ENCODE results near the gene PTGS2. TPM values are rescaled to one million over a fixed set of nuclear protein-coding genes. Genes with fewer than 3 reads are reported as not detected.

Gene PTGS2
- total RNA-seq, 2 donors from 2014 or later: 0.09 to 0.15 TPM

DNA sequence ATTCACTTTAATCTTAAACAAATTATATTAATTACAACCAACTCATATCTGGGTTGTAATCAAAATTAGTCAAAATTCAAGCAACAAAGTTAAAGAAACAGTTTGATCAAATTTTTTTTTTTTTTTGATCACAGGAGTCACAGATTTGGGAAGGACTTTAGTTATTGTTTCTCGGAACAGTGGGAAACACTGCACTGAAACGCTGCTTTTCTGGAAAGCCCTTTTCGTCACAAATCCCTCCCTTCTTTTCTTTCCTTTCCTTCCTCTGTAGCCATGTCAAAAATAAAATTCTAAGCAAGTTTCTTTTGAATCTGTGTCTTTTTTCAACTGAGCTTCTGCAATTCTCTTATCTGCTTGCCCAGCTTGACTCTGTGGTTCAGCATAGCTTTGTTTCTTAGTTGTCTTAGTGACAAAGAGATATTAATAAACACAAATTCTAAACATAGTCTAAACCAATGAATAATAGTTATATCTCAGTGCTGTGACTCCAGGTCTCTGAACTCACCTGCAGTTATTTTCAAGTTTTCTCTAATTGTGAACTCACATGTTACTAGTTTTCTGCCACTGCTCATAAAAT is 53.8 kb downstream of the PTGS2 start:
- H3K9ac ChIP-seq (ENCODE audit: extremely low read depth, low read length, poor library complexity, severe bottlenecking): no peak overlapping the region
- H3K27me3 Mint-ChIP-seq (ENCODE audit: insufficient read depth): no peaks in the 10 kb centered on the region
- no peak overlapping the region for H3K27ac Mint-ChIP-seq
- 90 to 93% methylated on average over 3 of the region's 3 CpGs for WGBS, 2 experiments (ENCODE audit: insufficient coverage in 1 of 2, insufficient read length in 1 of 2)
- H3K4me1 Mint-ChIP-seq: no peaks in the 10 kb centered on the region
- no peaks in the 10 kb centered on the region for H3K36me3 ChIP-seq (ENCODE audit: control insufficient read depth, insufficient read depth, low read length)
- H3K9me3 Mint-ChIP-seq: no peaks in the 10 kb centered on the region
- no peaks in the 10 kb centered on the region for H3K27me3 ChIP-seq (ENCODE audit: control insufficient read depth, insufficient read depth, low read length, poor library complexity, severe bottlenecking)
- H3K27ac ChIP-seq (ENCODE audit: low read depth, low read length): no peak overlapping the region
- H3K36me3 Mint-ChIP-seq (ENCODE audit: low read depth): no peaks in the 10 kb centered on the region
- H3K4me1 ChIP-seq (ENCODE audit: control insufficient read depth, insufficient read depth, low read length): no peaks in the 10 kb centered on the region
- no peak overlapping the region for H3K4me3 Mint-ChIP-seq
- no peak overlapping the region for H3K4me3 ChIP-seq (ENCODE audit: low read length)
- no peak for TF ChIP-seq CTCF (conservative IDR thresholded peaks at IDR 0.05)
- DNase-seq: no peak
- H3K9me3 ChIP-seq (ENCODE audit: control insufficient read depth, low read length): no peaks in the 10 kb centered on the region

GRCh38 chr1:186623551-186623950 is 56.7 kb downstream of the PTGS2 start:
- no peaks in the 10 kb centered on the region for H3K4me1 Mint-ChIP-seq
- no peak for TF ChIP-seq CTCF (conservative IDR thresholded peaks at IDR 0.05)
- 89 to 100% methylated on average over 4 of the region's 6 CpGs for WGBS, 2 experiments (ENCODE audit: insufficient coverage in 1 of 2, insufficient read length in 1 of 2)

More at GRCh38 chr1:186623551-186623950, 56.7 kb downstream of the PTGS2 start:
- Mint-ChIP-seq H3K27me3 (ENCODE audit: insufficient read depth) (no peaks in the 10 kb centered on the region), H3K4me3 (no peak overlapping the region), H3K9me3 (no peaks in the 10 kb centered on the region), H3K27ac (no peak overlapping the region), H3K36me3 (ENCODE audit: low read depth) (no peaks in the 10 kb centered on the region)
- Histone ChIP-seq H3K27ac (ENCODE audit: low read depth, low read length) (no peak overlapping the region), H3K4me3 (ENCODE audit: low read length) (no peak overlapping the region), H3K4me1 (ENCODE audit: control insufficient read depth, insufficient read depth, low read length) (no peaks in the 10 kb centered on the region), H3K9ac (ENCODE audit: extremely low read depth, low read length, poor library complexity, severe bottlenecking) (no peak overlapping the region), H3K27me3 (ENCODE audit: control insufficient read depth, insufficient read depth, low read length, poor library complexity, severe bottlenecking) (no peaks in the 10 kb centered on the region), H3K36me3 (ENCODE audit: control insufficient read depth, insufficient read depth, low read length) (no peaks in the 10 kb centered on the region), H3K9me3 (ENCODE audit: control insufficient read depth, low read length) (no peaks in the 10 kb centered on the region)
- no peak for DNase-seq

Other genes with a start within 250 kb of the PTGS2 start
- not detected for gene PDC, start 219.3 kb downstream of the PTGS2 start, total RNA-seq
- gene PLA2G4A, start 148.5 kb upstream of the PTGS2 start, total RNA-seq: 1 to 10 TPM in 1 of 2 donors, under 1 TPM in 1; 0.35 to 1.2 TPM

Measured in endodermal cell (in vitro differentiated cells).